ENCODE results near the gene MC1R.
"Not testable (repeated sequence)": the region's sequence is repeated elsewhere in the genome, so short reads cannot be mapped to it uniquely, and the experiment has no call there.

MC1R gene

GRCh38 chr16:89931305-89931896 is 12.7 kb downstream of the MC1R start:
- H3K4me1 ChIP-seq (ENCODE audit: control insufficient read depth, insufficient read depth, low read length) = no peaks in the 10 kb centered on the region

GRCh38 chr16:89931964-89932363 is 13.3 kb downstream of the MC1R start:
- Histone ChIP-seq H3K9ac (ENCODE audit: low read length) (no peak overlapping the region), H3K4me1 (ENCODE audit: control insufficient read depth, insufficient read depth, low read length) (no peaks in the 10 kb centered on the region), H3K9me3 (ENCODE audit: control insufficient read depth, low read length) (no peaks in the 10 kb centered on the region), H3K27me3 (replicated peaks; ENCODE audit: control insufficient read depth, insufficient read depth, low read length) (no peaks in the 10 kb centered on the region), H3K4me3 (ENCODE audit: low read length) (no peak overlapping the region), H3K36me3 (ENCODE audit: control insufficient read depth, insufficient read depth, low read length, severe bottlenecking) (peaks cover 36% of the 10 kb centered on the region)
- DNase-seq (ENCODE audit: low read depth) = no peak

More at GRCh38 chr16:89931305-89931896, 12.7 kb downstream of the MC1R start:
- H3K9ac ChIP-seq (ENCODE audit: low read length) = no peak overlapping the region
- no peaks in the 10 kb centered on the region for H3K9me3 ChIP-seq (ENCODE audit: control insufficient read depth, low read length)
- no peak for DNase-seq (ENCODE audit: low read depth)
- H3K36me3 ChIP-seq (ENCODE audit: control insufficient read depth, insufficient read depth, low read length, severe bottlenecking) = peaks cover 36% of the 10 kb centered on the region
- no peak overlapping the region for H3K4me3 ChIP-seq (ENCODE audit: low read length)
- H3K27me3 ChIP-seq (replicated peaks; ENCODE audit: control insufficient read depth, insufficient read depth, low read length) = no peaks in the 10 kb centered on the region

GRCh38 chr16:89934019-89934418 is 15.4 kb downstream of the MC1R start:
- not testable (repeated sequence) for H3K9me3 ChIP-seq (ENCODE audit: control insufficient read depth, low read length); H3K4me3 ChIP-seq (ENCODE audit: low read length); H3K9ac ChIP-seq (ENCODE audit: low read length); H3K27me3 ChIP-seq (replicated peaks; ENCODE audit: control insufficient read depth, insufficient read depth, low read length); H3K4me1 ChIP-seq (ENCODE audit: control insufficient read depth, insufficient read depth, low read length); DNase-seq (ENCODE audit: low read depth)
- peaks cover 36% of the 10 kb centered on the region for H3K36me3 ChIP-seq (ENCODE audit: control insufficient read depth, insufficient read depth, low read length, severe bottlenecking)

- DNase-seq (ENCODE audit: low read depth) = no peak
- H3K36me3 ChIP-seq (ENCODE audit: control insufficient read depth, insufficient read depth, low read length, severe bottlenecking) = peaks cover 36% of the 10 kb centered on the region
- H3K27me3 ChIP-seq (replicated peaks; ENCODE audit: control insufficient read depth, insufficient read depth, low read length) = no peaks in the 10 kb centered on the region
- H3K4me3 ChIP-seq (ENCODE audit: low read length) = no peak overlapping the region
- no peak overlapping the region for H3K9ac ChIP-seq (ENCODE audit: low read length)
- no peaks in the 10 kb centered on the region for H3K4me1 ChIP-seq (ENCODE audit: control insufficient read depth, insufficient read depth, low read length)
- no peaks in the 10 kb centered on the region for H3K9me3 ChIP-seq (ENCODE audit: control insufficient read depth, low read length)
Observed at GRCh38 chr16:89934611-89935553, 16.2 kb downstream of the MC1R start.

- H3K36me3 ChIP-seq (ENCODE audit: control insufficient read depth, insufficient read depth, low read length, severe bottlenecking) = peaks cover 36% of the 10 kb centered on the region
- H3K9ac ChIP-seq (ENCODE audit: low read length); H3K9me3 ChIP-seq (ENCODE audit: control insufficient read depth, low read length); H3K4me3 ChIP-seq (ENCODE audit: low read length); H3K27me3 ChIP-seq (replicated peaks; ENCODE audit: control insufficient read depth, insufficient read depth, low read length); H3K4me1 ChIP-seq (ENCODE audit: control insufficient read depth, insufficient read depth, low read length); DNase-seq (ENCODE audit: low read depth): not testable (repeated sequence)
Observed at GRCh38 chr16:89935620-89936019, 17.0 kb downstream of the MC1R start.

GRCh38 chr16:89936034-89936433 is 17.4 kb downstream of the MC1R start:
- Histone ChIP-seq H3K36me3 (ENCODE audit: control insufficient read depth, insufficient read depth, low read length, severe bottlenecking) (peaks cover 36% of the 10 kb centered on the region), H3K9me3 (ENCODE audit: control insufficient read depth, low read length) (no peaks in the 10 kb centered on the region), H3K4me1 (ENCODE audit: control insufficient read depth, insufficient read depth, low read length) (no peaks in the 10 kb centered on the region), H3K27me3 (replicated peaks; ENCODE audit: control insufficient read depth, insufficient read depth, low read length) (no peaks in the 10 kb centered on the region), H3K4me3 (ENCODE audit: low read length) (no peak overlapping the region), H3K9ac (ENCODE audit: low read length) (no peak overlapping the region)
- DNase-seq (ENCODE audit: low read depth) = no peak

GRCh38 chr16:89936508-89936907 is 17.8 kb downstream of the MC1R start:
- no peak for DNase-seq (ENCODE audit: low read depth)
- Histone ChIP-seq H3K4me3 (ENCODE audit: low read length) (no peak overlapping the region), H3K27me3 (replicated peaks; ENCODE audit: control insufficient read depth, insufficient read depth, low read length) (no peaks in the 10 kb centered on the region), H3K9ac (ENCODE audit: low read length) (no peak overlapping the region), H3K4me1 (ENCODE audit: control insufficient read depth, insufficient read depth, low read length) (no peaks in the 10 kb centered on the region), H3K36me3 (ENCODE audit: control insufficient read depth, insufficient read depth, low read length, severe bottlenecking) (peaks cover 36% of the 10 kb centered on the region), H3K9me3 (ENCODE audit: control insufficient read depth, low read length) (no peaks in the 10 kb centered on the region)

GRCh38 chr16:89936981-89937380 is 18.3 kb downstream of the MC1R start:
- DNase-seq (ENCODE audit: low read depth) = no peak
- Histone ChIP-seq H3K9ac (ENCODE audit: low read length) (no peak overlapping the region), H3K9me3 (ENCODE audit: control insufficient read depth, low read length) (no peaks in the 10 kb centered on the region), H3K4me3 (ENCODE audit: low read length) (no peak overlapping the region), H3K27me3 (replicated peaks; ENCODE audit: control insufficient read depth, insufficient read depth, low read length) (no peaks in the 10 kb centered on the region), H3K4me1 (ENCODE audit: control insufficient read depth, insufficient read depth, low read length) (no peaks in the 10 kb centered on the region), H3K36me3 (ENCODE audit: control insufficient read depth, insufficient read depth, low read length, severe bottlenecking) (peaks cover 33% of the 10 kb centered on the region)

GRCh38 chr16:89938175-89938885 is 19.7 kb downstream of the MC1R start:
- Histone ChIP-seq H3K9ac (ENCODE audit: low read length) (no peak overlapping the region), H3K9me3 (ENCODE audit: control insufficient read depth, low read length) (no peaks in the 10 kb centered on the region), H3K36me3 (ENCODE audit: control insufficient read depth, insufficient read depth, low read length, severe bottlenecking) (peaks cover 24% of the 10 kb centered on the region), H3K27me3 (replicated peaks; ENCODE audit: control insufficient read depth, insufficient read depth, low read length) (no peaks in the 10 kb centered on the region), H3K4me3 (ENCODE audit: low read length) (no peak overlapping the region), H3K4me1 (ENCODE audit: control insufficient read depth, insufficient read depth, low read length) (no peaks in the 10 kb centered on the region)
- no peak for DNase-seq (ENCODE audit: low read depth)

- Histone ChIP-seq H3K4me1 (ENCODE audit: control insufficient read depth, insufficient read depth, low read length) (peaks cover 5% of the 10 kb centered on the region), H3K4me3 (ENCODE audit: low read length) (no peak overlapping the region), H3K36me3 (ENCODE audit: control insufficient read depth, insufficient read depth, low read length, severe bottlenecking) (no peaks in the 10 kb centered on the region), H3K9ac (ENCODE audit: low read length) (no peak overlapping the region), H3K27me3 (replicated peaks; ENCODE audit: control insufficient read depth, insufficient read depth, low read length) (peaks cover 7% of the 10 kb centered on the region), H3K9me3 (ENCODE audit: control insufficient read depth, low read length) (no peaks in the 10 kb centered on the region)
- no peak for DNase-seq (ENCODE audit: low read depth)
Observed at GRCh38 chr16:89944773-89945172, 26.1 kb downstream of the MC1R start.

- Histone ChIP-seq H3K27me3 (replicated peaks; ENCODE audit: control insufficient read depth, insufficient read depth, low read length) (peaks cover 7% of the 10 kb centered on the region), H3K9ac (ENCODE audit: low read length) (no peak overlapping the region), H3K4me3 (ENCODE audit: low read length) (no peak overlapping the region), H3K36me3 (ENCODE audit: control insufficient read depth, insufficient read depth, low read length, severe bottlenecking) (no peaks in the 10 kb centered on the region), H3K4me1 (ENCODE audit: control insufficient read depth, insufficient read depth, low read length) (peaks cover 6% of the 10 kb centered on the region), H3K9me3 (ENCODE audit: control insufficient read depth, low read length) (no peaks in the 10 kb centered on the region)
- no peak for DNase-seq (ENCODE audit: low read depth)
Observed at GRCh38 chr16:89945654-89946053, 27.0 kb downstream of the MC1R start.
